ENCODE measurements around the gene TNFAIP8.

DNA sequence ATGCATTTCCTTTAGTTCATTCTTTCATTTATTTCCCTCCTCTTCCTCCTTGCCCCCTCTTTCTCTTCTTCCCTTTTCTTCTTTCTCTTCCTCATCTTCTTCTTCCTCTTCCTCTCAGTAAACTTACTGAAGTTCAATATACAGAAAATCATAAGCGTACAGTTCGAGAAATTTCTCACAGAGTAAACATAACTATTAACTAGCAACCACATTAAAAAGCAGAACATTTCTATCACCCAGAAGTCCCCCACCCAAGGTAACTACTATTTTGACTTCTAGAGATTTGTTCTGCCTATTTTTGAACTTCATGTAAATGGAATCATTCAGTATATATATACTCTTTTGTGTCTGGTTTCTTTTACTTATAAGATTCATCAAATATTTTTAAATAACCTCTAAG is 48.2 kb downstream of the TNFAIP8 start:
- TF ChIP-seq NRF1 (conservative IDR thresholded peaks at IDR 0.05 in 1 of 2, IDR thresholded peaks at IDR 0.05 in 1 of 2) (no peak), BHLHE40 (IDR thresholded peaks at IDR 0.05; ENCODE audit: low read length) (no peak), PHB2 (IDR thresholded peaks at IDR 0.05; ENCODE audit: low read depth) (no peak), FOSL1 (tag; conservative IDR thresholded peaks at IDR 0.05) (no peak), CCAR2 (IDR thresholded peaks at IDR 0.05; ENCODE audit: low read depth, low read length) (no peak), SNRNP70 (optimal IDR thresholded peaks at IDR 0.05; ENCODE audit: low read depth, low read length) (no peak), ZNF77 (CRISPR knock-in tag; IDR thresholded peaks at IDR 0.05) (no peak), REST (IDR thresholded peaks at IDR 0.05; ENCODE audit: borderline replicate concordance) (no peak), REST (CRISPR knock-in tag; IDR thresholded peaks at IDR 0.05; ENCODE audit: low read depth) (no peak), SAFB2 (IDR thresholded peaks at IDR 0.05; ENCODE audit: borderline replicate concordance, low read depth, low read length, severe bottlenecking) (no peak), EZH2 (IDR thresholded peaks at IDR 0.05; ENCODE audit: borderline replicate concordance, low read depth, low read length) (no peak)
